ENCODE data around the gene RSAD1. TPM values are rescaled to one million over a fixed set of nuclear protein-coding genes. Genes with fewer than 3 reads are reported as not detected.

The RSAD1 gene
- total RNA-seq, 6 donors from 2014 or later = 26.8 to 47.3 (median 34.9) TPM

DNA sequence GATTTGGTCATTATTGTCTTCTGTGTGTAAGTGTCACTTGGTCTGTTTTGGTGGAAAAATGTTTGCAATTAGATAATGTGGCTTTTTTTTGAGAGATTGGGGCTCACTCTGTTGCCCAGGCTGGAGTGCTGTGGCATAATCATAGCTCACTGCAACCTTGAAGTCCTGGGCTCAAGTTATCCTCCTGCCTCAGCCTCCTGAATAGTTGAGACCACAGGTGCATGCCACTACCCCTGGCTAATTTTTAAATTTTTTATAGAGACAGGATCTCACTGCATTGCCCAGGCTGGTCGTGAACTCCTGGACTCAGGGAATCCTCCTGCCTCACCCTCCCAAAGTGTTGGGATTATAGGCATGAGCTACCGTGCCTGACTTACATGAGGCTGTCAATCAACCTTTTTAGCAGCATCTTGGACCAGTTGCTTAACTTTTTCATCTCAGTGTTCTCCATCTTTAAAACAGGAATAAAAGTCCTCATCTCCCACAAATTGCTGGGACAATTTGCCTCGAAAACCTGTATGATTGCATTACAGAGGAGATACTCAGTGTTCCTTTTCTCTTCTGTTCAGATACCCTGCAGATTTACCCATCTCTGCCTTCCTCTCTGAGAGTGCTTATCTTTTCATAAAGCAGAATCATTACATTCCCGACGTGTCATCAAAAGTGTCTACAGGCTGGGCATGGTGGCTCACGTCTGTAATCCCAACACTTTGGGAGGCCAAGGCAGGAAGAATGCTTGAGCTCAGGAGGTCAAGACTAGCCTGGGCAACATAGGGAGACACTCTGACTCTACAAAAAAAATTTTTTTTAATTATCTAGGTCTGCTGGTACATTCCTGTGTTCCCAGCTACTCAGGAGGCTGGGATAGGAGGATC is 33.6 kb upstream of the RSAD1 start:
- H3K27ac ChIP-seq = peak overlapping the region in 1 of 4 donors; percentile 79
- H3K4me3 ChIP-seq = no peak overlapping the region
- H3K9me3 ChIP-seq = no peaks in the 10 kb centered on the region
- no peak for TF ChIP-seq POLR2A (IDR thresholded peaks at IDR 0.05)
- TF ChIP-seq EP300 (IDR thresholded peaks at IDR 0.05) = no peak
- TF ChIP-seq, protein P1, sequence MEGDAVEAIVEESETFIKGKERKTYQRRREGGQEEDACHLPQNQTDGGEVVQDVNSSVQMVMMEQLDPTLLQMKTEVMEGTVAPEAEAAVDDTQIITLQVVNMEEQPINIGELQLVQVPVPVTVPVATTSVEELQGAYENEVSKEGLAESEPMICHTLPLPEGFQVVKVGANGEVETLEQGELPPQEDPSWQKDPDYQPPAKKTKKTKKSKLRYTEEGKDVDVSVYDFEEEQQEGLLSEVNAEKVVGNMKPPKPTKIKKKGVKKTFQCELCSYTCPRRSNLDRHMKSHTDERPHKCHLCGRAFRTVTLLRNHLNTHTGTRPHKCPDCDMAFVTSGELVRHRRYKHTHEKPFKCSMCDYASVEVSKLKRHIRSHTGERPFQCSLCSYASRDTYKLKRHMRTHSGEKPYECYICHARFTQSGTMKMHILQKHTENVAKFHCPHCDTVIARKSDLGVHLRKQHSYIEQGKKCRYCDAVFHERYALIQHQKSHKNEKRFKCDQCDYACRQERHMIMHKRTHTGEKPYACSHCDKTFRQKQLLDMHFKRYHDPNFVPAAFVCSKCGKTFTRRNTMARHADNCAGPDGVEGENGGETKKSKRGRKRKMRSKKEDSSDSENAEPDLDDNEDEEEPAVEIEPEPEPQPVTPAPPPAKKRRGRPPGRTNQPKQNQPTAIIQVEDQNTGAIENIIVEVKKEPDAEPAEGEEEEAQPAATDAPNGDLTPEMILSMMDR (IDR thresholded peaks at IDR 0.05) = no peak
- TF ChIP-seq POLR2AphosphoS5 (IDR thresholded peaks at IDR 0.05) = no peak
- WGBS, 2 donors = 93% methylated on average over 6 of the region's 6 CpGs
- H3K27me3 ChIP-seq = no peaks in the 10 kb centered on the region
- H3K36me3 ChIP-seq = no peaks in the 10 kb centered on the region
- H3K4me1 ChIP-seq = peaks cover 14 to 70% (median 34%) of the 10 kb centered on the region in 4 donors
- ATAC-seq (ENCODE audit: low FRiP score in 2 of 2) (no peak), DNase-seq (no peak)

DNA sequence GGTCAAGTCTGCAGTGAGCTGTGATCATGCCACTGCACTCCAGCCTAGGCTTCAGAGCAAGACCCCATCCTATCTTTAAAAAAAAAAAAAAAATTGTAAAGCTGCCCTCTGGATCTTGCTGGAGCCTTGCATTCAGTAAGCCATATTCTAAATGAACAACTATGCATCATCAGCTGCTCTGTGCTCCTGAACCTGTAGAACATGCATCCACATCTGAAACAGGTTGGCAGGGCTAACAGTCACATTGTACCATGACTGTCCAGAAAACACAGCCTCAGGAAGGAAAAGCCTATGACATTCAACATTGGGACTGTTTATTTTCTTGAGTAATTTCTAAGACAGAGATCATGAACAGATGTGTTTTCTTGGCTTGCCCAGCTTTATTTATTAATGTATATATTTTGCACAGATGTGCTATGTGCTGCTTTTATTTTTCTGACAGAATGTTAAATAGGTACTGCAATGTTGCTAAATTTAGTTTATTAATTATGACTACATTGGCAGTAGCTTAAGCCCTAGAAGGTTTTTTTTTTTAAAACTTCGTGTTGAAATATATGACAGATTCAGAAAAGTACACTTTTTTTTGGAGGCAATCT is 32.8 kb upstream of the RSAD1 start:
- WGBS, 2 donors = 26 to 37% methylated on average over 1 of the region's 1 CpG
- Histone ChIP-seq H3K36me3 (no peaks in the 10 kb centered on the region), H3K27me3 (no peaks in the 10 kb centered on the region), H3K27ac (peak overlapping the region in 3 of 4 donors; percentile 57 to 58 (median 58)), H3K4me3 (no peak overlapping the region), H3K9me3 (no peaks in the 10 kb centered on the region), H3K4me1 (peaks cover 11 to 62% (median 28%) of the 10 kb centered on the region in 4 donors)
- no peak for ATAC-seq (ENCODE audit: low FRiP score in 2 of 2)
- DNase-seq = no peak
- TF ChIP-seq EP300 (IDR thresholded peaks at IDR 0.05) (no peak), POLR2A (IDR thresholded peaks at IDR 0.05) (no peak), POLR2AphosphoS5 (IDR thresholded peaks at IDR 0.05) (no peak)
- TF ChIP-seq, protein P1 (IDR thresholded peaks at IDR 0.05) = no peak

DNA sequence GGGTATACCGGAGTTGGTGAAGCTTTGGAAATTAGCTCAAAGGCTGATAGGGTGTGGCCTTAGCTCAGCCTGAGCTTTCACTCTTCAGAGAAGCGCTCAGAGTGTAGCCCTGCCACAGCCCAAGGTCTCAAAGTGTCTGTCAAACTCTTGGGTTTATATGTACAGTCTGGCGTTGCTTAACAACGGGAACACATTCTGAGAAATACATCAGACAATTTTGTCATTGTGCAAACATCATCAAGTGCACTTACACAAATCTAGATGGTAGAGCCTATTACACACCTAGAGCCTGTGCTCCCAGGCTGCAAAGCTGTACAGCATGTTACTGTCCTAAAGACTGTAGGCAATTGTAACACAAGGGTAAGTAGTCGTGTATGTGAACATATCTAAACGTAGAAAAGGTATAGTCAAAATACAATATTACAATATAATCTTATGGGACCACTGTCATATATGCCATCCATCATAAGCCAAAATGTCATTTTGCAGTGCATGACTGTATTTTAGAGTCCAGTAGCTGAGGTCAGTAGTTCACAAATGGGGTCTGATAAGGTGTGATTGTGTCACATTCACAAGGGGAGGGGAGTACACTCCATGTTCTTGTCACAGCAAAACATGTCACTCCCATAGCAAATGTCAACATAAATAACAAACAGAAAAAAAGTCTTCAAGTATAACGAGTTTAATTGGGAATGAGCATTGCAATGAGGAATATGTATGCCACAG is 30.6 kb upstream of the RSAD1 start:
- Histone ChIP-seq H3K36me3 (no peaks in the 10 kb centered on the region), H3K4me1 (peaks cover 16 to 62% (median 35%) of the 10 kb centered on the region in 4 donors), H3K4me3 (no peak overlapping the region), H3K27ac (peak overlapping the region; percentile 47 to 58 (median 58)), H3K27me3 (no peaks in the 10 kb centered on the region), H3K9me3 (no peaks in the 10 kb centered on the region)
- peak; percentile 70 to 94 for ATAC-seq (ENCODE audit: low FRiP score in 2 of 2)
- TF ChIP-seq POLR2A (IDR thresholded peaks at IDR 0.05) = peak in 1 of 4 donors; percentile 30
- TF ChIP-seq, protein P1 (IDR thresholded peaks at IDR 0.05) = no peak
- TF ChIP-seq EP300 (IDR thresholded peaks at IDR 0.05) = peak; percentile 39 to 69 (median 52)
- TF ChIP-seq POLR2AphosphoS5 (IDR thresholded peaks at IDR 0.05) = peak in 1 of 2 donors; percentile 66
- 75% methylated on average over 7 of the region's 7 CpGs for WGBS, 2 donors
- peak in 1 of 2 donors; percentile 80 for DNase-seq

DNA sequence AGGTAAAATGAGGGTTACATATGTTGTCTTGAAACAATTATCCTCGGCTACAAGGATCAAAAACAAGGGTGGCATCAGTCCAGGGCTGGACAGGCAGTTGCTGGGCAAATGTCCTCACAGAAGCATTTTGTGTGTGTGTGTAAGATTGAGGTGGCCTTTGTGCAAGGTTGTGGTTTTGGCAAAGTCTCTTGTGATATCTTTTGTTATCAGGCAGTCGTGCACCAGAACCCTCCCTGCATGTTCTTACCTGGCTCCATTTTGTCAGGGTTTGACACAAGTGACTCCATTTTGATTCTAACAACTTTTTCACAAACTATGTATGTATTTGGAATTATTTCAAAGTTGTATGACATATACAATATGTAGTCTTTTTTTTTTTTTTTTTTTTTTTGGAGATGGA is 30.0 kb upstream of the RSAD1 start:
- Histone ChIP-seq H3K4me3 (no peak overlapping the region), H3K9me3 (no peaks in the 10 kb centered on the region), H3K27me3 (no peaks in the 10 kb centered on the region), H3K36me3 (no peaks in the 10 kb centered on the region), H3K27ac (peak overlapping the region; percentile 17 to 38 (median 34)), H3K4me1 (peaks cover 15 to 57% (median 35%) of the 10 kb centered on the region in 4 donors)
- 54 to 63% methylated on average over 2 of the region's 2 CpGs for WGBS, 2 donors
- ATAC-seq (ENCODE audit: low FRiP score in 2 of 2) (no peak), DNase-seq (no peak)
- TF ChIP-seq POLR2A (IDR thresholded peaks at IDR 0.05) = no peak
